ENCODE measurements around the gene DDX1. TPM values are rescaled to one million over a fixed set of nuclear protein-coding genes. Genes with fewer than 3 reads are reported as not detected.

DDX1 gene
- total and polyA plus RNA-seq, 2 experiments from 2014 or later: 99.9 to 102 TPM

- TF ChIP-seq ZNF462 (CRISPR knock-in tag; IDR thresholded peaks at IDR 0.05): no peak
Observed at GRCh38 chr2:15631883-15632282, 40.2 kb downstream of the DDX1 start (continued).

DNA sequence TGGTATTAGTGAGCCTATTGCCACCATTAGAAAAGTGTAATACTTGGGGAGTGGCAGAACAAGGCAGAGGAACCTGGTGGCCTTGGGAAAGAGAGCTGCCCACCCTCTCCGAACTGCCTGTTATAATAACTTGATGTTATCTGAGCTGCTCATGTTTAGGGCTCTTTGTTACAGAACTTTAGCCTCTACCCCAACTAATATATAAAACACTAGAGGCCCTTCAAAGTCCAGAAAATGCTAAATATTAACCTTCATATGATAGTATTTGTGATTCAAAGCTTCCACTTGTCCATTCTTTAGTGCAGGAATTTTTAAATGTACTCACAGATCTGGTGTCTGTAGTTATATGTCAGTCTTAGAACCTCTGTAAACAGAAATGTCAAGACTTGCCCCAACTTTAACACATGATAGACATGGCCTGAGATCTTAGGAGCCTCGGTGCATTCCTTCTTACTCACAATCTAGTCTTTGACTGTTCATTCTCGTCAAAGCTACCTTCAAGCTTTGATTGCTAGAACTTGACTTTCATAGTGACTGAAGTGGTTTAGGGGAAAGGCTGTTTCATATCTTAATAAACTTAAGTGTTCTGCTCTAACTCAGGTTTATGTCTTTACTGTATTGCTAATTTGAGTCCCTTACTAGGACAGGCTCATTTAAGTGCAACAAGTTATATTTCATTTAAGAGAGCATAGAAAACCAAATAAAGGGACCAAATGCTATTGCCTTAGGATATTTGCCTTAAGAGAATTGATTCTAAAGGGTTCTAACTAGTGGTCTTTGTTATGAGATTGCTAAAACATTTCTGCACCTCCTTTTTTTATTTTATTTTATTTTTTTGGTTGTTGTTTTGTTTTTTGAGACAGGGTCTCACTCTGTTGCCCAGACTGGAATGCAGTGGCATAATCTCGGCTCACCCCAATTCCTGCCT lies 41.6 kb downstream of the DDX1 start:
- Histone ChIP-seq H3K27ac (ENCODE audit: low read depth) (no peak overlapping the region), H3K4me3 (no peak overlapping the region), H3K9me2 (ENCODE audit: insufficient read depth) (no peaks in the 10 kb centered on the region), H2AFZ (no peak overlapping the region), H3F3A (replicated peaks; ENCODE audit: low read depth) (no peaks in the 10 kb centered on the region), H4K20me1 (replicated peaks; ENCODE audit: insufficient read depth) (no peaks in the 10 kb centered on the region), H3K27me3 (ENCODE audit: insufficient read depth) (no peaks in the 10 kb centered on the region), H3K36me3 (ENCODE audit: insufficient read depth) (peaks cover 48% of the 10 kb centered on the region), H3K4me1 (ENCODE audit: insufficient read depth) (no peaks in the 10 kb centered on the region), H3K4me2 (no peak overlapping the region), H3K79me2 (replicated peaks; ENCODE audit: insufficient read depth) (no peaks in the 10 kb centered on the region)
- Mint-ChIP-seq H3K27me3 (ENCODE audit: insufficient read depth, low read depth, poor library complexity) (peaks cover 3% of the 10 kb centered on the region), H3K36me3 (ENCODE audit: low read depth) (peaks cover 63% of the 10 kb centered on the region), H3K27ac (no peak overlapping the region), H3K4me3 (no peak overlapping the region), H3K4me1 (peaks cover 9% of the 10 kb centered on the region), H3K9me3 (no peaks in the 10 kb centered on the region)
- DNase-seq (ENCODE audit: low spot score) (no peak), ATAC-seq (no peak)
- TF ChIP-seq EZH2phosphoT487 (IDR thresholded peaks at IDR 0.05; ENCODE audit: unreplicated experiment) (no peak), CREB1 (CRISPR knock-in tag; IDR thresholded peaks at IDR 0.05; ENCODE audit: low read depth) (no peak), STAT1 (IDR thresholded peaks at IDR 0.05; ENCODE audit: unreplicated experiment) (no peak), EZH2 (IDR thresholded peaks at IDR 0.05; ENCODE audit: low read depth, unreplicated experiment) (no peak), ZNF462 (CRISPR knock-in tag; IDR thresholded peaks at IDR 0.05) (no peak)

Measured in GM23338 (cell line).